Trophoblast cell (in vitro differentiated cells and primary cell): ENCODE measurements around the gene SEMA6D.

Experiments used
- DNase-seq, 2 donors: peaks; one replicate each; pipeline ENCODE4 v3.0.0-alpha.2; 2016
- H2AFZ ChIP-seq: 2 replicates; pipeline ENCODE4 v1.6.1; 2013; ENCODE audit warnings: low read length, moderate library complexity, mild to moderate bottlenecking; ENCODE audit not compliant: insufficient read depth, poor library complexity
- H2AK5ac ChIP-seq: 2 replicates; pipeline ENCODE4 v1.6.1; 2013; ENCODE audit warnings: mild to moderate bottlenecking, low read length
- H2BK120ac ChIP-seq: 2 replicates; pipeline ENCODE4 v1.6.1; 2013; ENCODE audit warnings: low read length, mild to moderate bottlenecking, moderate library complexity; ENCODE audit not compliant: insufficient read depth, poor library complexity
- H2BK12ac ChIP-seq: 2 replicates; pipeline ENCODE4 v1.6.1; 2013; ENCODE audit warnings: mild to moderate bottlenecking, low read length, moderate library complexity
- H2BK5ac ChIP-seq: 2 replicates; pipeline ENCODE4 v1.6.1; 2013; ENCODE audit warnings: low read length, low read depth, moderate library complexity, mild to moderate bottlenecking; ENCODE audit not compliant: poor library complexity
- H3K14ac ChIP-seq: 2 replicates; pipeline ENCODE4 v1.6.1; 2013; ENCODE audit warnings: mild to moderate bottlenecking, low read length
- H3K18ac ChIP-seq: 2 replicates; pipeline ENCODE4 v1.6.1; 2013; ENCODE audit warnings: mild to moderate bottlenecking, low read length
- H3K23ac ChIP-seq: 2 replicates; pipeline ENCODE4 v1.6.1; 2013; ENCODE audit warnings: low read length
- H3K27ac ChIP-seq: 2 replicates; pipeline ENCODE4 v1.5.1; 2013; ENCODE audit warnings: low read depth, mild to moderate bottlenecking, inconsistent platforms, low read length, moderate library complexity
- H3K27me3 ChIP-seq: 2 replicates; pipeline ENCODE4 v1.6.1; 2013; ENCODE audit warnings: inconsistent platforms, mild to moderate bottlenecking, low read length, moderate library complexity; ENCODE audit not compliant: insufficient read depth
- H3K36me3 ChIP-seq, 2 experiments: 1 replicate in 1 of 2; 2 replicates in 1 of 2; pipeline ENCODE4 v1.6.1; 2013; ENCODE audit warnings: low read length in 2 of 2, mild to moderate bottlenecking in 2 of 2, moderate library complexity in 1 of 2; ENCODE audit not compliant: insufficient read depth in 2 of 2, control insufficient read depth in 1 of 2
- H3K4ac ChIP-seq: 2 replicates; pipeline ENCODE4 v1.6.1; 2013; ENCODE audit warnings: low read depth, mild to moderate bottlenecking, low read length, moderate library complexity
- H3K4me1 ChIP-seq, 2 experiments: 1 replicate in 1 of 2; 2 replicates in 1 of 2; pipeline ENCODE4 v1.6.1; 2013; ENCODE audit warnings: low read length in 2 of 2, mild to moderate bottlenecking in 2 of 2, moderate library complexity in 1 of 2; ENCODE audit not compliant: insufficient read depth in 2 of 2, control insufficient read depth in 1 of 2
- H3K4me2 ChIP-seq: 2 replicates; pipeline ENCODE4 v1.6.1; 2013; ENCODE audit warnings: inconsistent platforms, mild to moderate bottlenecking, low read length, moderate library complexity
- H3K4me3 ChIP-seq: 2 replicates; pipeline ENCODE4 v1.5.1; 2013; ENCODE audit warnings: mild to moderate bottlenecking, low read depth, low read length, inconsistent platforms
- H3K79me1 ChIP-seq: one replicate; pipeline ENCODE4 v1.6.1; 2013; ENCODE audit warnings: low read length
- H3K79me2 ChIP-seq: 2 replicates; pipeline ENCODE4 v1.6.1; 2013; ENCODE audit warnings: low read length, mild to moderate bottlenecking; ENCODE audit not compliant: control insufficient read depth, insufficient read depth, poor library complexity
- H3K9ac ChIP-seq: 2 replicates; pipeline ENCODE4 v1.6.1; 2013; ENCODE audit warnings: mild to moderate bottlenecking, low read length
- H3K9me3 ChIP-seq: 2 replicates; pipeline ENCODE4 v1.6.1; 2013; ENCODE audit warnings: low read depth, mild to moderate bottlenecking, control low read depth, inconsistent platforms, low read length; ENCODE audit not compliant: insufficient read depth
- H4K12ac ChIP-seq: 2 replicates; pipeline ENCODE4 v1.6.1; 2013; ENCODE audit warnings: low read depth, mild to moderate bottlenecking, low read length, moderate library complexity
- H4K8ac ChIP-seq: 2 replicates; pipeline ENCODE4 v1.6.1; 2013; ENCODE audit warnings: low read depth, mild to moderate bottlenecking, low read length, moderate library complexity
- H4K91ac ChIP-seq: one replicate; pipeline ENCODE4 v1.6.1; 2013; ENCODE audit warnings: low read depth, mild to moderate bottlenecking, low read length, moderate library complexity
- WGBS: extraction: QIAGEN DNeasy Blood & Tissue Kit; methylation state at CpG from one replicate; pipeline ENCODE4 v1.1.7; 2013; ENCODE audit warnings: missing lambda C conversion rate; ENCODE audit not compliant: insufficient read length, insufficient coverage; ENCODE audit errors: extremely low coverage; 5-methylcytosine and 5-hydroxymethylcytosine counted together

Gene SEMA6D

GRCh38 chr15:47711655-47712054 is 5.7 kb upstream of the SEMA6D start:
- H4K8ac ChIP-seq: no peak overlapping the region
- no peak overlapping the region for H3K27ac ChIP-seq
- no peaks in the 10 kb centered on the region for H3K79me1 ChIP-seq
- H2BK5ac ChIP-seq: no peak overlapping the region
- no peak overlapping the region for H3K14ac ChIP-seq
- no peaks in the 10 kb centered on the region for H3K9me3 ChIP-seq
- H2BK120ac ChIP-seq: no peak overlapping the region
- no peak overlapping the region for H3K9ac ChIP-seq
- no peak overlapping the region for H4K12ac ChIP-seq
- no peak overlapping the region for H3K18ac ChIP-seq
- H3K4me3 ChIP-seq: no peak overlapping the region
- no peak overlapping the region for H2BK12ac ChIP-seq
- H4K91ac ChIP-seq: no peak overlapping the region
- no peaks in the 10 kb centered on the region for H3K4me1 ChIP-seq
- H3K79me2 ChIP-seq: no peaks in the 10 kb centered on the region
- H3K36me3 ChIP-seq: no peaks in the 10 kb centered on the region
- peak in 1 of 2 donors; percentile 63 for DNase-seq
- no peaks in the 10 kb centered on the region for H3K27me3 ChIP-seq
- no peak overlapping the region for H2AK5ac ChIP-seq
- H3K4me2 ChIP-seq: no peak overlapping the region
- H2AFZ ChIP-seq: no peak overlapping the region
- H3K23ac ChIP-seq: no peak overlapping the region
- H3K4ac ChIP-seq: no peak overlapping the region

GRCh38 chr15:47715402-47715801 is 1.9 kb upstream of the SEMA6D start:
- H2AFZ ChIP-seq: no peak overlapping the region
- H3K18ac ChIP-seq: no peak overlapping the region
- H4K8ac ChIP-seq: no peak overlapping the region
- no peak overlapping the region for H2BK120ac ChIP-seq
- peak in 1 of 2 donors; percentile 21 for DNase-seq
- H3K79me1 ChIP-seq: peaks cover 8% of the 10 kb centered on the region
- no peak overlapping the region for H2BK12ac ChIP-seq
- no CpG with 5 or more reads among the region's 7 CpGs for WGBS
- no peak overlapping the region for H3K9ac ChIP-seq
- peaks cover 0 to 6% of the 10 kb centered on the region in 2 experiments for H3K4me1 ChIP-seq
- H4K91ac ChIP-seq: no peak overlapping the region
- H3K9me3 ChIP-seq: no peaks in the 10 kb centered on the region
- no peak overlapping the region for H4K12ac ChIP-seq
- H2BK5ac ChIP-seq: no peak overlapping the region
- no peak overlapping the region for H2AK5ac ChIP-seq
- no peak overlapping the region for H3K23ac ChIP-seq
- H3K27ac ChIP-seq: no peak overlapping the region
- no peak overlapping the region for H3K4me3 ChIP-seq
- no peak overlapping the region for H3K4me2 ChIP-seq
- H3K4ac ChIP-seq: no peak overlapping the region
- no peaks in the 10 kb centered on the region for H3K36me3 ChIP-seq
- peaks cover 4% of the 10 kb centered on the region for H3K27me3 ChIP-seq
- H3K14ac ChIP-seq: no peak overlapping the region
- peaks cover 3% of the 10 kb centered on the region for H3K79me2 ChIP-seq

GRCh38 chr15:47715856-47716445 is 1.4 kb upstream of the SEMA6D start:
- Histone ChIP-seq H4K91ac (no peak overlapping the region), H3K36me3 (no peaks in the 10 kb centered on the region), H3K18ac (no peak overlapping the region), H3K9ac (no peak overlapping the region), H3K79me2 (peaks cover 3% of the 10 kb centered on the region), H4K8ac (no peak overlapping the region), H2BK120ac (no peak overlapping the region), H3K14ac (no peak overlapping the region), H2AFZ (no peak overlapping the region), H3K4ac (no peak overlapping the region), H2AK5ac (no peak overlapping the region), H3K4me1 (peaks cover 0 to 6% of the 10 kb centered on the region in 2 experiments), H3K79me1 (peaks cover 8% of the 10 kb centered on the region), H3K4me3 (no peak overlapping the region), H2BK12ac (no peak overlapping the region), H3K27ac (no peak overlapping the region), H3K4me2 (no peak overlapping the region), H3K27me3 (peaks cover 4% of the 10 kb centered on the region), H2BK5ac (no peak overlapping the region), H4K12ac (no peak overlapping the region), H3K9me3 (no peaks in the 10 kb centered on the region), H3K23ac (no peak overlapping the region)
- WGBS: no CpG with 5 or more reads among the region's 6 CpGs
- no peak for DNase-seq

GRCh38 chr15:47716516-47716915 is 789 bp upstream of the SEMA6D start:
- peaks cover 0 to 6% of the 10 kb centered on the region in 2 experiments for H3K4me1 ChIP-seq
- H3K4me3 ChIP-seq: no peak overlapping the region
- H3K36me3 ChIP-seq: no peaks in the 10 kb centered on the region
- no peak overlapping the region for H4K8ac ChIP-seq
- H2BK120ac ChIP-seq: no peak overlapping the region
- H4K91ac ChIP-seq: no peak overlapping the region
- H2BK5ac ChIP-seq: no peak overlapping the region
- peaks cover 4% of the 10 kb centered on the region for H3K27me3 ChIP-seq
- H3K9ac ChIP-seq: no peak overlapping the region
- no peak overlapping the region for H3K14ac ChIP-seq
- H3K4ac ChIP-seq: no peak overlapping the region
- no peak overlapping the region for H3K23ac ChIP-seq
- peaks cover 8% of the 10 kb centered on the region for H3K79me1 ChIP-seq
- H2AK5ac ChIP-seq: no peak overlapping the region
- no peak overlapping the region for H2AFZ ChIP-seq
- H3K4me2 ChIP-seq: no peak overlapping the region
- H3K18ac ChIP-seq: no peak overlapping the region
- no peak overlapping the region for H3K27ac ChIP-seq
- H3K9me3 ChIP-seq: no peaks in the 10 kb centered on the region
- no peak overlapping the region for H2BK12ac ChIP-seq
- peaks cover 3% of the 10 kb centered on the region for H3K79me2 ChIP-seq
- DNase-seq: no peak
- no peak overlapping the region for H4K12ac ChIP-seq
- WGBS: no CpG with 5 or more reads among the region's 2 CpGs
